Erythroblast (primary cell): ENCODE data around the gene KRTAP5-10.
"Not testable (repeated sequence)": the region's sequence is repeated elsewhere in the genome, so short reads cannot be mapped to it uniquely, and the experiment has no call there.

Source experiments
- DNase-seq, 2 experiments: peaks; one replicate each; lab custom pipeline; 2025; lab: John Stamatoyannopoulos, UW
- GATA1 ChIP-seq: IDR thresholded peaks from 2 replicates; pipeline ENCODE4 v1.6.1; 2011; ENCODE audit warnings: low read depth, mild to moderate bottlenecking, control low read depth, low read length, moderate library complexity
- POLR2A ChIP-seq: IDR thresholded peaks from 2 replicates; pipeline ENCODE4 v1.6.1; 2011; ENCODE audit warnings: mild to moderate bottlenecking, low read length

KRTAP5-10 gene

DNA sequence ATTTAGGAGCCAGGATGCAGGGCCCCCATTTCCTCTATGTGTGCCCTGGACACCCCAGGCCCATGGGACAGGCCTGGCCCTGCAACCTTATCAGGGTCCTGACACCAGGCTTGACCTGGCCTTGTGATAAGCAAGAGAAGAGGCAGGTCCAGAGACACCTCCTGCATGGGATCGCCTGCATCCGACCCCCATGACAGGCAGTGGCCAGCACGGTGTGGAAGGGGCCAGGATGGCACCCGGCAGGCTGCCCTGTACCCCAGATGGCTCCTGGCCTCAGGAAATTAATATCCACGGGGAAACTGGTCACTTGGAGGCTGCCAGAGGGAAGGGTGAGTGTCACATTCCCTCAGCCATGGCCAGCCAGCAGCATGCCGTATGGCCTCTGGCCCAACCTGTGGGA, 10.4 kb upstream of the KRTAP5-10 start:
- no peak for DNase-seq
- TF ChIP-seq POLR2A (no peak), GATA1 (no peak)

- no peak for TF ChIP-seq GATA1
- no peak for TF ChIP-seq POLR2A
- DNase-seq: no peak
Observed at GRCh38 chr11:71555508-71555907, 9.9 kb upstream of the KRTAP5-10 start.

DNA sequence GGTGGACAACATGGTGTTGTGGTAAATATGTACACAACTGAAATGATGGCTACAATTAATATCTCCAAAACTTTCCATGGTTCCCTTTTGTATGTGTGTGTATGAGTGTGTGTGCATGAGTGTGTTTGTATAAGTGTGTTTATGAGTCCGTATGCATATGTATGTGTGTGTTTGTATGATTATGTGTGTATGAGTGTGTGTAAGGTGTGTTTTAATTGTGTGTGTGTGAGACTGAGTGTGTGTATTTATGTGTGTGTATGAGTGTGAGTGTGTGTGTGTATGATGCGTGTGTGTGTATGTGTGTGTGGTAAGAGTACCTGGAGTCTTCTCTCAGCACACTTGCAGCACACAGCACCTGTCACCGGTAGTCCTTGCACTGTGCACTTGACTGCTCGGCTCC, 9.3 kb upstream of the KRTAP5-10 start:
- TF ChIP-seq GATA1 (no peak), POLR2A (no peak)
- no peak for DNase-seq

GRCh38 chr11:71557257-71557656, 8.1 kb upstream of the KRTAP5-10 start:
- no peak for TF ChIP-seq GATA1
- TF ChIP-seq POLR2A: no peak
- no peak for DNase-seq

DNA sequence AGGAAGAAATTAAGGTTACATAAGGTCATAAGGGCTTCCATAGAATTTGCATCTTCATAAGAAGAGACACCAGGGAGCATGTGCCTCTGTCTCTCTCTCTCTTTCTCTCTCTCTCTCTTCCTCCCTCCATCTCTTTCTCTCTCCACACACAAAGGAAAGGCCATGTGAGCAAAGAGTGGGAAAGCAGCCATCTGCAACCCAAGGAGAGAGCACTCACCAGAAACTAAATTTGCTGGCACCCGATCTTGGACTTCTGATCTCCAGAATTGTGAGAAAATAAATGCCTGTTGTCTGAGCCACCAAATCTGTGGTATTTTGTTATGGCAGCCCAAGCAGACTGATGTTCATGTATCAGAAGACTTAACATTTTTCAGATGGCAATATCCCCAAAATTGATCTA, 6.4 kb upstream of the KRTAP5-10 start:
- TF ChIP-seq GATA1 (no peak), POLR2A (no peak)
- DNase-seq: no peak

GRCh38 chr11:71562120-71562519, 3.2 kb upstream of the KRTAP5-10 start:
- no peak for DNase-seq
- TF ChIP-seq GATA1 (no peak), POLR2A (no peak)

DNA sequence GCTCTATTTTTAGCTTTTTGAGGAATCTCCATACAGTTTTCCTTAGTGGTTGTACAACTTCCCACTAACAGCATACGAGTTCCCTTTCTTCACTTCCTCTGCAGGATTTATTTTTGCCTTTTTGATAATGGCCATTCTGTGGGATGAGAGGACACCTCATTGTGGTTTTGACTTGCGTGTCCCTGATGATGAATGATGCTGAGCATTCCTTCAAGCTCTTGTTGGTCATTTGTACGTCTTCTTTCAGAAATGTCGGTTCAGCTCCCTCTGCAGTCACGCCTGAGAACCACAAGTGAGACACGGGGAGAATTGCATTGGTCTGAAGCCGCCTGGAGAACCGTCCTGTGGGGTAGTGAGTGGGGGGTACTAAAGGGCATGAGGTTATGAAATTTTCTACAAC, 2.0 kb upstream of the KRTAP5-10 start:
- peak; percentile 30 to 40 for DNase-seq
- TF ChIP-seq GATA1: no peak
- TF ChIP-seq POLR2A: no peak

- no peak for TF ChIP-seq POLR2A
- TF ChIP-seq GATA1: no peak
- no peak for DNase-seq
Observed at GRCh38 chr11:71564430-71564829, 933 bp upstream of the KRTAP5-10 start.

DNA sequence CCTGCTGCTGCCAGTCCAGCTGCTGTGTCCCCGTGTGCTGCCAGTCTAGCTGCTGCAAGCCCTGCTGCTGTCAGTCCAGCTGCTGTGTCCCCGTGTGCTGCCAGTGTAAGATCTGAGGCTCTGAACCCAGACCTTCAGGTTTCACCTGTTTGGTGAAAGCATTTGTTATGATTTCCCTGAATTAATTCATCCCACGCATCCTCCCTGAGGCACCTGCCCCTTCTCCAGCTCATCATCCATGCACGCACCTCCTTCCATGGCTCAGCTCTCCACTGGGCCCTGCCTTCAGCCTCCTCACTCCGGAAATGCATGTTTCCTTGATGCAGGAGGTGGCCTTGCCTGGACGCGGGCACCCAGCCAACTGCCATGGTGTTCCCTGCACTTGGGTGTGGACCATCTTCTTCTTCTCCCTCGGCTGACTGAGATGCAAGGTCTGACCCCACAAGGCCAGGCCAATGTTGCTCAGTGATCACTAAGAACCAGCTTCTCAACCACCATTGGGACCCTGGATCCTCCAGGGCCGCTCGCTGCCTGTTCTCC, 788 bp downstream of the KRTAP5-10 start:
- TF ChIP-seq POLR2A: no peak

DNA sequence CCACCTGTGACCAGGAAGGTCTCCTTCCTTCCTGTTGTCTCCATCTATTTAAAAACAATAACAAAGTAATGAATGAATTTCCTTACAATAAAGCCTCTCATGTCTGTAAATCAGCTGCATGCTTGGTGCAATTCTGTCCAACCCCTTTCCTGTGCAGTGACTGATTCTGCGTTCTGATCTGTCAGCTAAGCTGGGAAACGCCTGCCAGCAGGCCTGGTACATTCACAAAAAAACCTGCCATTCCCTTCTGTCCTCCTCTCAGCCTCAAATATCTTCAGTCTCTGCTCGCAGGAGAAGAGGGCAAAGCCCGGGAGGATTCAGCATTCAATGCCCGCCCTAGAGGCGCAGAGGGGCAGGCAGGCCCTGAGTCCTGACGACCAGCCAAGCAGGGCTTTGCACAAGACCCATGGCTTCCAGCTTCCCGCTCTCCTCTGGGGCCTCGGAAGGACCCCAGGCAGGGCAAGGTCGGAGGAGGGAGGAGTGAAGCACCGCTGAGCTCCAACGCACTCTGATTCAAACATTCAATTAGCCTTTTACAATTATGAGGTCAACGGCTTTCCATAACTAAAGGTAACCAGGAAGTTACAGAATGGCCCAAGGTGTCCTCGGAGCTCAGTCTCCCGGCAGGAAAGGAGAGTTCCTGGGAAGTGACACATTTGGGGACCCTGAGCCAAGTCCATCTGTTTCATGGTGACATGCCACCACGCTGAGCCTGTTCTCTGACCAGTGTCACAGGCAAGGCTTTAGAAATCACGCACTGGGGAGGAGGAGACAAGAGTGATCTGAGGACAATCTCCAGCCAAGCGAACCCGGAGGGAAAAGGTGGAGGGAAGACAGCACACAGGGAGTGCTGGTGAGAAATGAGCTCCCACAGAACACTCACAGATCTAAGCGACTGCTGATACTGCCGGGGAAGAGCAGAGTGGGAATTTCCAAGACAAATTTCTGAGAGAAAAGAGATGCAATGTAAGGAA, 1.6 kb downstream of the KRTAP5-10 start:
- DNase-seq: not testable (repeated sequence)

More for the DNA sequence above, 788 bp downstream of the KRTAP5-10 start:
- no peak for DNase-seq

GRCh38 chr11:71567633-71568032, 2.3 kb downstream of the KRTAP5-10 start:
- not testable (repeated sequence) for DNase-seq

- DNase-seq: no peak
- no peak for TF ChIP-seq POLR2A
- no peak for TF ChIP-seq GATA1
Observed at GRCh38 chr11:71568704-71569349, 3.5 kb downstream of the KRTAP5-10 start.

GRCh38 chr11:71571101-71571850, 5.9 kb downstream of the KRTAP5-10 start:
- not testable (repeated sequence) for DNase-seq

- no peak for TF ChIP-seq GATA1
- TF ChIP-seq POLR2A: no peak
- DNase-seq: no peak
Observed at GRCh38 chr11:71572811-71573210, 7.4 kb downstream of the KRTAP5-10 start.
